Nephron (organoid): ENCODE data around the gene TRMT11.

Experiments used
- H3K27ac Mint-ChIP-seq, 3 experiments: 2 replicates each; pipeline ENCODE4 v1.8.0; 2020; ENCODE audit warnings: mixed read lengths in 3 of 3, mild to moderate bottlenecking in 2 of 3, moderate library complexity in 1 of 3
- H3K27me3 Mint-ChIP-seq: 2 replicates; pipeline ENCODE4 v1.8.0; 2021; ENCODE audit warnings: low read depth, mild to moderate bottlenecking, moderate library complexity, mixed read lengths
- H3K36me3 Mint-ChIP-seq: 2 replicates; pipeline ENCODE4 v1.8.0; 2020; ENCODE audit warnings: low read depth, mixed read lengths
- H3K4me1 Mint-ChIP-seq: 2 replicates; pipeline ENCODE4 v1.8.0; 2020; ENCODE audit warnings: mixed read lengths
- H3K4me3 Mint-ChIP-seq, 3 experiments: 2 replicates each; pipeline ENCODE4 v1.8.0; 2020; ENCODE audit warnings: mild to moderate bottlenecking in 3 of 3, mixed read lengths in 3 of 3, moderate library complexity in 2 of 3
- H3K9me3 Mint-ChIP-seq: 2 replicates; pipeline ENCODE4 v1.8.0; 2020; ENCODE audit warnings: mixed read lengths
- CTCF ChIP-seq, 3 experiments: fragments of 200-600 bp; sonication (generic); IDR thresholded peaks; one replicate each; pipeline ENCODE4 v1.5.0; 2021; ENCODE audit warnings: antibody characterized with exemption in 3 of 3; ENCODE audit not compliant: unreplicated experiment in 3 of 3

The TRMT11 gene

DNA sequence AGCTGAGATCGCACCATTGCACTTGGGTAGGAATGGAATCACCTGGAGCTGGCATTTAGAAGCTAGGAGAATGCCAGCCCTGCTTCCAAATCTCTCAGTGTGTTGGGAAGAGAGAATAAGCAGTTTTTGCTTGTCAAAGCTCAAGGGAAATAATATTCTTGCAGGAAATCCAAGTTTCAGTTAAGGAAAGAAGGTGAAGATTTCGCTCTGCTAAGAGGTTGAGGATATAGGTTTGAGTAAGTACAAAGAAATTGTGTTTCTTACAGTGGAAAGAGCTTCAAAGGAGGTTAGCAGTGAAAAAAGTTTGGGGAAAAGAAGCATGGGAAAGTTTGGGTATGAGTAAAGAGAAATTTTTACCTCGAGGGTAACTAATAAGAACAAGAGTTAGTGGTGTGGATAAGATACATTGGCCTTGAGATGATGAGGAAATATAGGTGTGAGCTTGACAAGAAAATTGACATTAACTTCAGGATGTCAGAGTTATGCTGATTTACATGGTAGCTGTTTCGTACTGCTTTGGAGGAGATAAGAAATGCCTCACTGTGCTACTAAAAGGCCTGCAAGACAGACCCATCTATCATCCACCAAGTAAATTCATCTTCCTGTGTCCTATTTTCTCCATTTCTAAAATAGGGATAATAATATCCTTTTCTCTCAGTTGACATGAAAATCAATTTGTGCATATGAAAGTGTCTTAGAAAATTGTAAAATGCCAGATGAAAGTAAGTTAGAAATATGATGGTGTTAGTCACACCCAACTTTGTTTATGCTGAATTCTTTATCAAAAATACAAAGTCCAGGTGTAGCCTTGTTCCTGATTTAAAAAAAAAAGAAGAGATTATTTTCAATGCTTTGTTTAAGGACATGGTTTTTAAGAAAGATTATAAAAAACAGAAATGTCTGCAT is 42.6 kb upstream of the TRMT11 start:
- Mint-ChIP-seq H3K27ac (peak overlapping the region in 1 of 3 experiments; percentile 14), H3K4me1 (peaks cover 5% of the 10 kb centered on the region), H3K9me3 (no peaks in the 10 kb centered on the region), H3K4me3 (no peak overlapping the region), H3K27me3 (peaks cover 3% of the 10 kb centered on the region), H3K36me3 (no peaks in the 10 kb centered on the region)
- TF ChIP-seq CTCF (IDR thresholded peaks at IDR 0.05; ENCODE audit: unreplicated experiment in 3 of 3) = no peak

GRCh38 chr6:125944434-125944816 is 41.9 kb upstream of the TRMT11 start:
- H3K27ac Mint-ChIP-seq = peak overlapping the region in 1 of 3 experiments; percentile 14
- H3K4me1 Mint-ChIP-seq = peaks cover 5% of the 10 kb centered on the region
- no peaks in the 10 kb centered on the region for H3K36me3 Mint-ChIP-seq
- no peaks in the 10 kb centered on the region for H3K9me3 Mint-ChIP-seq
- no peak overlapping the region for H3K4me3 Mint-ChIP-seq
- peaks cover under 1% of the 10 kb centered on the region for H3K27me3 Mint-ChIP-seq
- no peak for TF ChIP-seq CTCF (IDR thresholded peaks at IDR 0.05; ENCODE audit: unreplicated experiment in 3 of 3)

GRCh38 chr6:125944896-125945295 is 41.4 kb upstream of the TRMT11 start:
- Mint-ChIP-seq H3K4me1 (peaks cover 5% of the 10 kb centered on the region), H3K4me3 (no peak overlapping the region), H3K36me3 (no peaks in the 10 kb centered on the region), H3K27ac (no peak overlapping the region), H3K9me3 (no peaks in the 10 kb centered on the region), H3K27me3 (no peaks in the 10 kb centered on the region)
- no peak for TF ChIP-seq CTCF (IDR thresholded peaks at IDR 0.05; ENCODE audit: unreplicated experiment in 3 of 3)

- no peaks in the 10 kb centered on the region for H3K27me3 Mint-ChIP-seq
- H3K4me3 Mint-ChIP-seq = no peak overlapping the region
- TF ChIP-seq CTCF (IDR thresholded peaks at IDR 0.05; ENCODE audit: unreplicated experiment in 3 of 3) = no peak
- H3K36me3 Mint-ChIP-seq = no peaks in the 10 kb centered on the region
- peaks cover 5% of the 10 kb centered on the region for H3K4me1 Mint-ChIP-seq
- H3K27ac Mint-ChIP-seq = no peak overlapping the region
- no peaks in the 10 kb centered on the region for H3K9me3 Mint-ChIP-seq
Measured at GRCh38 chr6:125945378-125946141, 40.8 kb upstream of the TRMT11 start.

DNA sequence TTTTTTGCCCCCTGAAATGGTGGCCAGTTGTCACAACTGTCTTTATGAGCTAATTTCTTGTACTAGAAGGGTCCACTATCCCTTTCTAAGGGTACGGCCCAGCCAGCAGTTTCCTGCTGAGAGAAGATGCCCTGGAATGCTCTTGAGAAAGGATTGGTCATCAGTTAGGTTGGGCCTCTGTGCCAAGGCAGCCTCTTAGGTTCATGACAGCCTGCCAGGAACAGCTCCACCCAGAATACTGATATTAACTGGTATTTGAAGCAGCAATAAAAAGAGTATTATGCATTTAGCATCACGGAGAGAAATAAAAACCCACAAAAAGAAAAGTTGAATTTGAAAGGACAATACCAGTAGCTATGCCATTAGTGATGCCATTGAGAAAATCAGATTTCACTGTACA is 38.7 kb upstream of the TRMT11 start:
- H3K4me3 Mint-ChIP-seq = no peak overlapping the region
- no peak for TF ChIP-seq CTCF (IDR thresholded peaks at IDR 0.05; ENCODE audit: unreplicated experiment in 3 of 3)
- H3K27ac Mint-ChIP-seq = no peak overlapping the region
- H3K9me3 Mint-ChIP-seq = no peaks in the 10 kb centered on the region
- H3K36me3 Mint-ChIP-seq = no peaks in the 10 kb centered on the region
- H3K27me3 Mint-ChIP-seq = no peaks in the 10 kb centered on the region
- peaks cover 5% of the 10 kb centered on the region for H3K4me1 Mint-ChIP-seq
